ENCODE measurements around the gene NFATC1.

Gene NFATC1

GRCh38 chr18:79530821-79531220, 135.1 kb downstream of the NFATC1 start:
- no peak overlapping the region for H3K4me3 ChIP-seq (ENCODE audit: insufficient read depth, low read depth, low read length, poor library complexity, severe bottlenecking)
- no peak overlapping the region for H3K27ac ChIP-seq (ENCODE audit: insufficient read depth, low read length, poor library complexity, severe bottlenecking)
- H3K27me3 ChIP-seq (replicated peaks; ENCODE audit: control insufficient read depth, insufficient read depth, low read length, poor library complexity, severe bottlenecking) = no peaks in the 10 kb centered on the region
- H3K4me1 ChIP-seq (ENCODE audit: control insufficient read depth, insufficient read depth, low read length, poor library complexity, severe bottlenecking) = no peaks in the 10 kb centered on the region
- H3K36me3 ChIP-seq (ENCODE audit: control insufficient read depth, insufficient read depth, low read length) = peaks cover 28% of the 10 kb centered on the region
- H3K9me3 ChIP-seq (ENCODE audit: control insufficient read depth, low read length) = no peaks in the 10 kb centered on the region
- DNase-seq = no peak

DNA sequence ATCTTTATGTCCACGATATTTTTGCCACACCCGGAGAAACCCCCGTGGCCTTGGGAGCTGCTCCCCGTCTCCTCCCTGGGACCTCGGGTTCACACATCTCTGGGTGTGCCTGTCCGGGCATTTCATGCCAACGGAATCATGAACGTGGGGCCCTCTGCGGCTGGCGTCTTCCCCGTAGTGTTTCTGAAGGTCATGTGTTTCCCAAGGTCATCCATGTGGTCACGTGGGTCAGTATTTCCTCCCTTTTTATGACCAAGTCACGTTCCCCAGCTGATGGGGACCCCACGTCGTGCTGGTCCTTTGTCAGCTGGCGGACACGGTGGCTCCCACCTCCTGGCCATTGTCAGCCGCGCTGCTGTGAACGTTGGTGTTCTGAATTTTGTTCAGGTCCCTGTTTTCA, 135.7 kb downstream of the NFATC1 start:
- Histone ChIP-seq H3K9me3 (ENCODE audit: control insufficient read depth, low read length) (no peaks in the 10 kb centered on the region), H3K36me3 (ENCODE audit: control insufficient read depth, insufficient read depth, low read length) (peaks cover 28% of the 10 kb centered on the region), H3K4me1 (ENCODE audit: control insufficient read depth, insufficient read depth, low read length, poor library complexity, severe bottlenecking) (no peaks in the 10 kb centered on the region), H3K4me3 (ENCODE audit: insufficient read depth, low read depth, low read length, poor library complexity, severe bottlenecking) (no peak overlapping the region), H3K27ac (ENCODE audit: insufficient read depth, low read length, poor library complexity, severe bottlenecking) (no peak overlapping the region), H3K27me3 (replicated peaks; ENCODE audit: control insufficient read depth, insufficient read depth, low read length, poor library complexity, severe bottlenecking) (no peaks in the 10 kb centered on the region)
- DNase-seq = no peak

DNA sequence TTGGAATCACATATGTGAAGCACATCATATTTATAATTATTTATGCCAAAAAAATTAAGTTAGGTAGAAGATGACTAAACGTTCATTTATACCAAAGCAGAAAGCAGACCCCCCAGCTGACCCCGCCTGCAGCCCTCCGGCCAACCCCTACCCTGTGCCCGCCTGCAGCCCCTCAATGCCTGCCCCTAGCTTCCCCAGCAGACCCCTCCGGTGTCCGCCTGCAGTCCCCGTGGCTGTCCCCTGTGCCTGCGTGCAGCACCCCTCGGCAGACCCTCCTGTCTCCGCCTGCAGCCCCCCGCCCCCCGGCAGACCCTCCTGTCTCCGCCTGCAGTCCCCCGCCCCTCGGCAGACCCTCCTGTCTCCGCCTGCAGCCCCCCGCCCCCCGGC, 136.2 kb downstream of the NFATC1 start:
- Histone ChIP-seq H3K36me3 (ENCODE audit: control insufficient read depth, insufficient read depth, low read length) (peaks cover 26% of the 10 kb centered on the region), H3K27ac (ENCODE audit: insufficient read depth, low read length, poor library complexity, severe bottlenecking) (no peak overlapping the region), H3K4me3 (ENCODE audit: insufficient read depth, low read depth, low read length, poor library complexity, severe bottlenecking) (no peak overlapping the region), H3K4me1 (ENCODE audit: control insufficient read depth, insufficient read depth, low read length, poor library complexity, severe bottlenecking) (no peaks in the 10 kb centered on the region), H3K9me3 (ENCODE audit: control insufficient read depth, low read length) (no peaks in the 10 kb centered on the region), H3K27me3 (replicated peaks; ENCODE audit: control insufficient read depth, insufficient read depth, low read length, poor library complexity, severe bottlenecking) (no peaks in the 10 kb centered on the region)
- DNase-seq = no peak

DNA sequence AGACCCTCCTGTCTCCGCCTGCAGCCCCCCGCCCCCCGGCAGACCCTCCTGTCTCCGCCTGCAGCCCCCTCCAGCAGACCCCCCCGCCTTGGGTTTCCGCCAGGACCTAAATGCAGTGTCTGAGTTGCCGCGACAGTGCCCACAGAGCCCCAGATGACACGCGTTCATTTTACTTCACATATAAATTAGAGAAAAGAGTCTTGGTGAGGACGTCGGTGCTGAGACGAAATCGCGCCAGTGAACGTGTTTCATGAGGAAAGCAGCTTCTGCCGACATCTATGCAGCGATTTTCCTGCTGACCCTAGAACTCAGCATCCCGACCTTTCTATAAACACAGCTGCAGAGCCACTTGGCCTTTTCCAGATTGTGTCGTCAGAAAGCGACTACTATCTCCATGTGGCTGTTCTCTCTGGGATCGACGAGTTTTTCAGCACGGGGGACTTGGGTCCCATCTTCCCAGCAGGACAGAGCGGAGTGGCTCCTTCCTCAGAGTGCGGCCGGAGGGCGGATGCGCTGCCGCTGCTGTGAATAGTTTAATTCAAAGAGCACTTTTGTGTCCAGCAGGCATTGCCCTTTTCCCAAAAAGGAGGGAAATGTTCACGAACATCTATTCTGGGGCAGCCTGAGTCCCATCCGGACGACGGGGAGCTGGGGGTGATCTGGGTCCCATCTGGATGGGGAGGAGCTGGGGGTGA, 136.7 kb downstream of the NFATC1 start:
- H3K27me3 ChIP-seq (replicated peaks; ENCODE audit: control insufficient read depth, insufficient read depth, low read length, poor library complexity, severe bottlenecking) = no peaks in the 10 kb centered on the region
- H3K4me1 ChIP-seq (ENCODE audit: control insufficient read depth, insufficient read depth, low read length, poor library complexity, severe bottlenecking) = no peaks in the 10 kb centered on the region
- no peak overlapping the region for H3K4me3 ChIP-seq (ENCODE audit: insufficient read depth, low read depth, low read length, poor library complexity, severe bottlenecking)
- DNase-seq = no peak
- no peak overlapping the region for H3K27ac ChIP-seq (ENCODE audit: insufficient read depth, low read length, poor library complexity, severe bottlenecking)
- peaks cover 22% of the 10 kb centered on the region for H3K36me3 ChIP-seq (ENCODE audit: control insufficient read depth, insufficient read depth, low read length)
- H3K9me3 ChIP-seq (ENCODE audit: control insufficient read depth, low read length) = no peaks in the 10 kb centered on the region

- Histone ChIP-seq H3K27me3 (replicated peaks; ENCODE audit: control insufficient read depth, insufficient read depth, low read length, poor library complexity, severe bottlenecking) (no peaks in the 10 kb centered on the region), H3K4me3 (ENCODE audit: insufficient read depth, low read depth, low read length, poor library complexity, severe bottlenecking) (no peak overlapping the region), H3K36me3 (ENCODE audit: control insufficient read depth, insufficient read depth, low read length) (peaks cover 16% of the 10 kb centered on the region)
Measured at GRCh38 chr18:79533146-79533545, 137.4 kb downstream of the NFATC1 start.

GRCh38 chr18:79533591-79533990, 137.9 kb downstream of the NFATC1 start:
- Histone ChIP-seq H3K4me3 (ENCODE audit: insufficient read depth, low read depth, low read length, poor library complexity, severe bottlenecking) (no peak overlapping the region), H3K4me1 (ENCODE audit: control insufficient read depth, insufficient read depth, low read length, poor library complexity, severe bottlenecking) (no peaks in the 10 kb centered on the region), H3K27me3 (replicated peaks; ENCODE audit: control insufficient read depth, insufficient read depth, low read length, poor library complexity, severe bottlenecking) (no peaks in the 10 kb centered on the region), H3K9me3 (ENCODE audit: control insufficient read depth, low read length) (no peaks in the 10 kb centered on the region), H3K36me3 (ENCODE audit: control insufficient read depth, insufficient read depth, low read length) (peaks cover 11% of the 10 kb centered on the region), H3K27ac (ENCODE audit: insufficient read depth, low read length, poor library complexity, severe bottlenecking) (no peak overlapping the region)
- no peak for DNase-seq

More at GRCh38 chr18:79533146-79533545, 137.4 kb downstream of the NFATC1 start:
- DNase-seq = no peak
- H3K9me3 ChIP-seq (ENCODE audit: control insufficient read depth, low read length) = no peaks in the 10 kb centered on the region
- H3K4me1 ChIP-seq (ENCODE audit: control insufficient read depth, insufficient read depth, low read length, poor library complexity, severe bottlenecking) = no peaks in the 10 kb centered on the region
- H3K27ac ChIP-seq (ENCODE audit: insufficient read depth, low read length, poor library complexity, severe bottlenecking) = no peak overlapping the region

GRCh38 chr18:79534356-79534755, 138.6 kb downstream of the NFATC1 start:
- Histone ChIP-seq H3K27ac (ENCODE audit: insufficient read depth, low read length, poor library complexity, severe bottlenecking) (no peak overlapping the region), H3K36me3 (ENCODE audit: control insufficient read depth, insufficient read depth, low read length) (peaks cover 7% of the 10 kb centered on the region), H3K4me3 (ENCODE audit: insufficient read depth, low read depth, low read length, poor library complexity, severe bottlenecking) (no peak overlapping the region), H3K9me3 (ENCODE audit: control insufficient read depth, low read length) (no peaks in the 10 kb centered on the region), H3K4me1 (ENCODE audit: control insufficient read depth, insufficient read depth, low read length, poor library complexity, severe bottlenecking) (no peaks in the 10 kb centered on the region), H3K27me3 (replicated peaks; ENCODE audit: control insufficient read depth, insufficient read depth, low read length, poor library complexity, severe bottlenecking) (no peaks in the 10 kb centered on the region)
- DNase-seq = no peak

DNA sequence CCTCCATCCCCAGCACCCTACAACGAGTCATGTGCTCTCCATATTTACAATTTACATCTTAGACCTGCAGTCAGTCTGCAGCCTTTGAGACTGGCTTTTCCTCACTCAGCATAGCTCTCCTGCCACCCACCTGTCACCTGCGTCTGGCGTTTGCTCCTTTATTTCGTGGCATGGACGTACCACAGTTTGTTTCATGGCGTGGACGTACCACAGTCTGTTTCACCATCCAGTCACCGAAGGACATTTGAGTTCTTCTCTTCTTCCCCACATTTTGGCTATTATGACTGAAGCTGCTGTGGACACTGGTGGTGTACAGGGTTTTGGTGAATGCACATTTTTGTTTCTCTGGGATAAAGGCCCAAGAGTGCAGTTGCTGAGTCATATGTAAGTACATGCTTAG, 142.0 kb downstream of the NFATC1 start:
- no peaks in the 10 kb centered on the region for H3K9me3 ChIP-seq (ENCODE audit: control insufficient read depth, low read length)
- no peak overlapping the region for H3K27ac ChIP-seq (ENCODE audit: insufficient read depth, low read length, poor library complexity, severe bottlenecking)
- no peaks in the 10 kb centered on the region for H3K27me3 ChIP-seq (replicated peaks; ENCODE audit: control insufficient read depth, insufficient read depth, low read length, poor library complexity, severe bottlenecking)
- no peak for DNase-seq
- no peaks in the 10 kb centered on the region for H3K4me1 ChIP-seq (ENCODE audit: control insufficient read depth, insufficient read depth, low read length, poor library complexity, severe bottlenecking)
- no peak overlapping the region for H3K4me3 ChIP-seq (ENCODE audit: insufficient read depth, low read depth, low read length, poor library complexity, severe bottlenecking)
- H3K36me3 ChIP-seq (ENCODE audit: control insufficient read depth, insufficient read depth, low read length) = no peaks in the 10 kb centered on the region

- Histone ChIP-seq H3K9me3 (ENCODE audit: control insufficient read depth, low read length) (no peaks in the 10 kb centered on the region), H3K27me3 (replicated peaks; ENCODE audit: control insufficient read depth, insufficient read depth, low read length, poor library complexity, severe bottlenecking) (no peaks in the 10 kb centered on the region)
Measured at GRCh38 chr18:79538635-79539034, 142.9 kb downstream of the NFATC1 start.

GRCh38 chr18:79540161-79540903, 144.6 kb downstream of the NFATC1 start:
- no peak overlapping the region for H3K27ac ChIP-seq (ENCODE audit: insufficient read depth, low read length, poor library complexity, severe bottlenecking)
- no peak overlapping the region for H3K4me3 ChIP-seq (ENCODE audit: insufficient read depth, low read depth, low read length, poor library complexity, severe bottlenecking)
- H3K36me3 ChIP-seq (ENCODE audit: control insufficient read depth, insufficient read depth, low read length) = no peaks in the 10 kb centered on the region
- no peaks in the 10 kb centered on the region for H3K4me1 ChIP-seq (ENCODE audit: control insufficient read depth, insufficient read depth, low read length, poor library complexity, severe bottlenecking)
- no peak for DNase-seq
- H3K27me3 ChIP-seq (replicated peaks; ENCODE audit: control insufficient read depth, insufficient read depth, low read length, poor library complexity, severe bottlenecking) = no peaks in the 10 kb centered on the region
- no peaks in the 10 kb centered on the region for H3K9me3 ChIP-seq (ENCODE audit: control insufficient read depth, low read length)

More at GRCh38 chr18:79538635-79539034, 142.9 kb downstream of the NFATC1 start:
- H3K36me3 ChIP-seq (ENCODE audit: control insufficient read depth, insufficient read depth, low read length) = no peaks in the 10 kb centered on the region
- H3K4me3 ChIP-seq (ENCODE audit: insufficient read depth, low read depth, low read length, poor library complexity, severe bottlenecking) = no peak overlapping the region
- no peaks in the 10 kb centered on the region for H3K4me1 ChIP-seq (ENCODE audit: control insufficient read depth, insufficient read depth, low read length, poor library complexity, severe bottlenecking)
- no peak for DNase-seq
- no peak overlapping the region for H3K27ac ChIP-seq (ENCODE audit: insufficient read depth, low read length, poor library complexity, severe bottlenecking)
